Measurements from ENCODE around the gene GCAT. TPM values are rescaled to one million over a fixed set of nuclear protein-coding genes. Genes with fewer than 3 reads are reported as not detected.

GCAT gene
- total and polyA plus RNA-seq, 2 of the 4 experiments (the other 2 are of a cell fraction): 20.6 to 32.3 TPM

DNA sequence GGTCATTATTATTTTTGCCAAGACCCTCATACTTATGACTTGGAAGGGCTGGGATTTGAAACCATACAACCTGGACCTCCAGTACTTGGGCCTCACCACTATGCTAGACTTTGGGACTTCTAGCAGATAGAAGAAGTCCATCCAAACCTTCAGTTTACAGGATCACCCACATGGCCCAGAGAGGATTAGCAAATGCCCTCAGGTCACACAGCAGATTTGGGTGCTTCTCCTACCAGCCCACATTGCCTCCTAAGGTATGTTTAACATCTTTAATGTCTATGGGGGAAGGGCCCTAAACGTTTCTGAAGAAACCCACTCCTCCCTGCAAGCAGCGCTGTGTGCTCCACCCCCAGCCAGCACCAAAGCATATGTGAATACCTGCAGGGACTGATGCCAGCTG is 17.5 kb upstream of the GCAT start:
- Histone ChIP-seq H3K18ac (ENCODE audit: low read depth, low read length) (no peak overlapping the region), H3K23ac (ENCODE audit: low read depth, low read length) (no peak overlapping the region), H2BK120ac (ENCODE audit: low read depth, low read length) (no peak overlapping the region), H2BK15ac (ENCODE audit: low read depth, low read length) (no peak overlapping the region), H3K4ac (ENCODE audit: low read depth, low read length) (no peak overlapping the region), H3K27ac (ENCODE audit: insufficient read depth, low read length) (no peak overlapping the region), H4K91ac (ENCODE audit: insufficient read depth, low read depth, low read length) (no peak overlapping the region), H3K9ac (ENCODE audit: low read depth, low read length) (no peak overlapping the region), H2AFZ (replicated peaks; ENCODE audit: low read length, poor library complexity) (no peak overlapping the region), H3K4me2 (ENCODE audit: low read depth, low read length) (no peak overlapping the region), H2AK9ac (replicated peaks; ENCODE audit: low read depth, low read length, poor library complexity) (peak overlapping the region; percentile 35), H3K9me3 (ENCODE audit: control insufficient read depth, insufficient read depth, low read length) (no peaks in the 10 kb centered on the region), H2BK20ac (ENCODE audit: low read depth, low read length) (no peak overlapping the region), H4K5ac (ENCODE audit: low read depth, low read length) (no peak overlapping the region), H2BK5ac (ENCODE audit: low read depth, low read length, poor library complexity, severe bottlenecking) (no peak overlapping the region), H3K36me3 (ENCODE audit: control insufficient read depth, insufficient read depth, low read length) (no peaks in the 10 kb centered on the region), H3K4me1 (ENCODE audit: control insufficient read depth, insufficient read depth, low read length) (no peaks in the 10 kb centered on the region), H3K56ac (ENCODE audit: extremely low read depth, insufficient read depth, low read length) (no peak overlapping the region), H3K79me1 (ENCODE audit: low read depth in 1 of 2, low read length in 2 of 2) (no peaks in the 10 kb centered on the region), H3K9me1 (ENCODE audit: insufficient read depth, low read length) (no peaks in the 10 kb centered on the region), H3K27me3 (ENCODE audit: control insufficient read depth, insufficient read depth, low read length) (no peaks in the 10 kb centered on the region), H3K4me3 (ENCODE audit: insufficient read depth, low read depth, low read length) (no peak overlapping the region), H3K14ac (replicated peaks; ENCODE audit: low read depth, low read length) (no peak overlapping the region), H4K20me1 (ENCODE audit: insufficient read depth, low read length) (no peaks in the 10 kb centered on the region), H4K8ac (ENCODE audit: low read depth in 2 of 2, low read length in 2 of 2) (no peak overlapping the region), H2AK5ac (ENCODE audit: low read depth, low read length) (no peak overlapping the region)
- ATAC-seq (ENCODE audit: low read depth): no peak
- CTCF ChIA-PET: no interaction called here
- BruUV-seq (replicated peaks): no TSS peak
- intact Hi-C loops (cut with micrococcal nuclease) (loop anchor here (5.0 kb wide), 1 partner anchor 108 kb away; no protein-coding TSS in a partner anchor), in situ Hi-C loops (cut with MboI; ENCODE audit: low sequenced_read_pairs) (loop anchor here (5.0 kb wide), 1 partner anchor 148 kb away; no protein-coding TSS in a partner anchor), dilution Hi-C loops (cut with HindIII; ENCODE audit: low sequenced_read_pairs, unreplicated experiment) (no loop called here)
- DNase-seq: no peak
- TF ChIP-seq RFX5 (IDR thresholded peaks at IDR 0.05; ENCODE audit: low read depth, low read length): no peak
- no peak for TF ChIP-seq MXI1 (IDR thresholded peaks at IDR 0.05; ENCODE audit: borderline replicate concordance, low read depth, low read length)
- no peak for TF ChIP-seq MAZ (IDR thresholded peaks at IDR 0.05; ENCODE audit: borderline replicate concordance, low read depth, low read length)
- TF ChIP-seq RCOR1 (IDR thresholded peaks at IDR 0.05; ENCODE audit: insufficient replicate concordance, low read length): no peak
- TF ChIP-seq CEBPB (IDR thresholded peaks at IDR 0.05; ENCODE audit: low read depth, low read length): no peak
- TF ChIP-seq, protein P1, sequence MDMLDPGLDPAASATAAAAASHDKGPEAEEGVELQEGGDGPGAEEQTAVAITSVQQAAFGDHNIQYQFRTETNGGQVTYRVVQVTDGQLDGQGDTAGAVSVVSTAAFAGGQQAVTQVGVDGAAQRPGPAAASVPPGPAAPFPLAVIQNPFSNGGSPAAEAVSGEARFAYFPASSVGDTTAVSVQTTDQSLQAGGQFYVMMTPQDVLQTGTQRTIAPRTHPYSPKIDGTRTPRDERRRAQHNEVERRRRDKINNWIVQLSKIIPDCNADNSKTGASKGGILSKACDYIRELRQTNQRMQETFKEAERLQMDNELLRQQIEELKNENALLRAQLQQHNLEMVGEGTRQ (IDR thresholded peaks at IDR 0.05; ENCODE audit: low read depth, low read length): no peak
- no peak for TF ChIP-seq CHD1 (IDR thresholded peaks at IDR 0.05; ENCODE audit: low read depth, low read length)
- TF ChIP-seq, protein P2, sequence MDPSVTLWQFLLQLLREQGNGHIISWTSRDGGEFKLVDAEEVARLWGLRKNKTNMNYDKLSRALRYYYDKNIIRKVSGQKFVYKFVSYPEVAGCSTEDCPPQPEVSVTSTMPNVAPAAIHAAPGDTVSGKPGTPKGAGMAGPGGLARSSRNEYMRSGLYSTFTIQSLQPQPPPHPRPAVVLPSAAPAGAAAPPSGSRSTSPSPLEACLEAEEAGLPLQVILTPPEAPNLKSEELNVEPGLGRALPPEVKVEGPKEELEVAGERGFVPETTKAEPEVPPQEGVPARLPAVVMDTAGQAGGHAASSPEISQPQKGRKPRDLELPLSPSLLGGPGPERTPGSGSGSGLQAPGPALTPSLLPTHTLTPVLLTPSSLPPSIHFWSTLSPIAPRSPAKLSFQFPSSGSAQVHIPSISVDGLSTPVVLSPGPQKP (IDR thresholded peaks at IDR 0.05; ENCODE audit: borderline replicate concordance, low read depth, low read length): no peak
- no peak for TF ChIP-seq FOS (IDR thresholded peaks at IDR 0.05; ENCODE audit: low read depth, low read length)
- TF ChIP-seq POLR2A (IDR thresholded peaks at IDR 0.05; ENCODE audit: low read depth, low read length): no peak
- no peak for TF ChIP-seq SMC3 (IDR thresholded peaks at IDR 0.05; ENCODE audit: low read depth, low read length)
- no peak for TF ChIP-seq CTCF (conservative IDR thresholded peaks at IDR 0.05; ENCODE audit: low read depth, low read length)
- no peak for TF ChIP-seq MAFK (IDR thresholded peaks at IDR 0.05; ENCODE audit: low read depth, low read length)
- TF ChIP-seq RAD21 (IDR thresholded peaks at IDR 0.05; ENCODE audit: low read length): no peak
- TF ChIP-seq BHLHE40 (IDR thresholded peaks at IDR 0.05; ENCODE audit: low read depth, low read length): no peak
- no CpG with 5 or more reads among the region's 2 CpGs for WGBS, 2 experiments (ENCODE audit: extremely low coverage in 2 of 2, insufficient read length in 1 of 2)
- POLR2A ChIA-PET (ENCODE audit: unreplicated experiment): no interaction called here

Measured in IMR-90 (cell line).